Measurements from ENCODE around the gene TGFBR1. TPM values are rescaled to one million over a fixed set of nuclear protein-coding genes. Genes with fewer than 3 reads are reported as not detected.

The TGFBR1 gene
- polyA plus RNA-seq, 1 experiment, result 73.5 TPM

DNA sequence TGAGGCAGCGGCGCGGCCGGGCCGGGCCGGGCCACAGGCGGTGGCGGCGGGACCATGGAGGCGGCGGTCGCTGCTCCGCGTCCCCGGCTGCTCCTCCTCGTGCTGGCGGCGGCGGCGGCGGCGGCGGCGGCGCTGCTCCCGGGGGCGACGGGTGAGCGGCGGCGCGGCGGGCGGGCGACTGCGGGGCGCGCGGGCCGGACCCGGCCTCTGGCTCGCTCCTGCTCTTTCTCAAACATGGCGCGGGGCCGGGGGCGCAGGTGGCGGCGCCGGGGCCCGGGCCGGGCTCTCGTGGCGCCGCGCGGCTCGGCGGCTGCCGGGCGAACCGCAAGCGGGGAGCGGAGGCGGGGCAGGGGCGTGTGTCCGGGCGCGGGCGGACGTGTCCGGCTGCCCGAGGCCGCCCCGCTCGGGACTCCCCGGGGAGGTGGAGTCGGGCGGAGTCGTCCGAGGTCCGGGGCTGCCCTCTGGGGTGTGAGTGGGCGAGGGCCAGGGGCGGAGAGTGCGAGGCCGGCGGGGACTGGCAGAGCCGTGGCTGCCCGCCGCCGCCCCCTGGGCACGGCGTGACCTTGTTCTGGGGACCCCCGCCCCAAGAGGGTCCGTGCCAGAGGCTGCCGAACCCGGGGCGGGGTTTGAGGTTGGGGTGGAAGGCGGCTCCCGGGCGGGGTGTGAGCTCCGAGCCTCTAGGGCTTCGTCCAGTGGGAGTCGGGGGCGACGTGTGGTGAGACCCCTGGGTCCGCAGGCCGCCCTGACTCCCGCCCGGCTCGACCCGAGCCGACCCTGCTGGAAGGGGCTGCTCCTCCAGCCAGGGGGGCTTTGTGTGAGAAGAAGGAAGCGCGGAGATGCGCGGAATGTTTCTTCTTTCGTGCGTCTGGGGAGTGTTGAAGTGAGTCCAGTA lies 485 bp downstream of the TGFBR1 start:
- peak overlapping the region; percentile 90 for H3K4me3 ChIP-seq (ENCODE audit: low read depth, low read length)
- POLR2A ChIA-PET, result no interaction called here
- no peaks in the 10 kb centered on the region for H3K36me3 ChIP-seq (ENCODE audit: control insufficient read depth, insufficient read depth, low read length)
- TF ChIP-seq, protein P1, sequence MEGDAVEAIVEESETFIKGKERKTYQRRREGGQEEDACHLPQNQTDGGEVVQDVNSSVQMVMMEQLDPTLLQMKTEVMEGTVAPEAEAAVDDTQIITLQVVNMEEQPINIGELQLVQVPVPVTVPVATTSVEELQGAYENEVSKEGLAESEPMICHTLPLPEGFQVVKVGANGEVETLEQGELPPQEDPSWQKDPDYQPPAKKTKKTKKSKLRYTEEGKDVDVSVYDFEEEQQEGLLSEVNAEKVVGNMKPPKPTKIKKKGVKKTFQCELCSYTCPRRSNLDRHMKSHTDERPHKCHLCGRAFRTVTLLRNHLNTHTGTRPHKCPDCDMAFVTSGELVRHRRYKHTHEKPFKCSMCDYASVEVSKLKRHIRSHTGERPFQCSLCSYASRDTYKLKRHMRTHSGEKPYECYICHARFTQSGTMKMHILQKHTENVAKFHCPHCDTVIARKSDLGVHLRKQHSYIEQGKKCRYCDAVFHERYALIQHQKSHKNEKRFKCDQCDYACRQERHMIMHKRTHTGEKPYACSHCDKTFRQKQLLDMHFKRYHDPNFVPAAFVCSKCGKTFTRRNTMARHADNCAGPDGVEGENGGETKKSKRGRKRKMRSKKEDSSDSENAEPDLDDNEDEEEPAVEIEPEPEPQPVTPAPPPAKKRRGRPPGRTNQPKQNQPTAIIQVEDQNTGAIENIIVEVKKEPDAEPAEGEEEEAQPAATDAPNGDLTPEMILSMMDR (IDR thresholded peaks at IDR 0.05; ENCODE audit: insufficient read depth, low read depth, low read length), result no peak
- no peaks in the 10 kb centered on the region for H3K27me3 ChIP-seq (ENCODE audit: control insufficient read depth, insufficient read depth, low read length)
- CTCF ChIA-PET, result interaction anchor here (0.6 to 2.2 kb wide), 8 partner anchors 15 to 260 kb away, joined by 3 to 9 read pairs (median 4); no protein-coding TSS in a partner anchor
- DNase-seq (ENCODE audit: low read depth), result no peak

DNA sequence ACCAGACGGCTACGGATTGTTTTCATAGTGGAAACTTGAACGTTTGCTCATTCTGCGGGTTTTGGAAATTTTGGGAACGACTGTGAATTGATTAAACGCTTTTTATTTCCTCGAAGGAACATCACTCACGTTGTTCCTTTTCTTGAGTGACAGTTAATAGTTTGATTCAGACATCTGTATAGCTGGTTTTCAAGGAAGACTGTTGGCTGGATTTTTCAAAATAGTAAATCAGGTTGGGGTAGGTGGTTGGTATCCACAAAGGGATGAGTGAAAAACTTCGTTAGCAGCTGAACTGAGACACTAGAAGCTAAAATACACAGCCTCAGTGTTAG lies 1.1 kb downstream of the TGFBR1 start:
- no peak for DNase-seq (ENCODE audit: low read depth)
- ChIA-PET CTCF (interaction anchor here (0.6 to 1.6 kb wide), 3 partner anchors 21 to 260 kb away, joined by 3 read pairs; no protein-coding TSS in a partner anchor), POLR2A (no interaction called here)
- Histone ChIP-seq H3K27me3 (ENCODE audit: control insufficient read depth, insufficient read depth, low read length) (no peaks in the 10 kb centered on the region), H3K4me3 (ENCODE audit: low read depth, low read length) (peak overlapping the region; percentile 90), H3K36me3 (ENCODE audit: control insufficient read depth, insufficient read depth, low read length) (no peaks in the 10 kb centered on the region)
- TF ChIP-seq, protein P1 (IDR thresholded peaks at IDR 0.05; ENCODE audit: insufficient read depth, low read depth, low read length), result no peak

DNA sequence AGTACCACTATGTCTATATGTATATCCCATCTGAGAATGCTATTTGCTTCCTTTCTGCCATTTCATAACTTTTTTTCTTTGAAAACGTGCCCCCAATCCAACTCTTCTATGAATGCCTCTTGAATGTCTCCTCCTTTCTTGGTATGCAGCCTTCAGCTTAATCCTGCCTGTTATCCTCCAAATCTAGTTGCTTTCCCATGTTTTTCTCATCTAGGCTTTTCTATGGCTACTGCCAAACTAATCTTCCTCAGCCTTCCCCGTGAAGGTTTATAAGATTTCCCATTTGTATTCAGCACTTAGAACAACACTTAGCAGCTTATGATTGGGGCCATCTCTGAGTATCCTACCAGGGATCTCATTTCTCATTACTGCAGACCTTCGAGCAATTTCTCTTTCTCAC lies 2.5 kb downstream of the TGFBR1 start:
- Histone ChIP-seq H3K4me3 (ENCODE audit: low read depth, low read length) (no peak overlapping the region), H3K36me3 (ENCODE audit: control insufficient read depth, insufficient read depth, low read length) (no peaks in the 10 kb centered on the region), H3K27me3 (ENCODE audit: control insufficient read depth, insufficient read depth, low read length) (no peaks in the 10 kb centered on the region)
- TF ChIP-seq, protein P1 (IDR thresholded peaks at IDR 0.05; ENCODE audit: insufficient read depth, low read depth, low read length), result no peak
- ChIA-PET POLR2A (no interaction called here), CTCF (interaction anchor here (1.6 kb wide), 1 partner anchor 20 kb away, joined by 3 read pairs; no protein-coding TSS in a partner anchor)
- DNase-seq (ENCODE audit: low read depth), result no peak

DNA sequence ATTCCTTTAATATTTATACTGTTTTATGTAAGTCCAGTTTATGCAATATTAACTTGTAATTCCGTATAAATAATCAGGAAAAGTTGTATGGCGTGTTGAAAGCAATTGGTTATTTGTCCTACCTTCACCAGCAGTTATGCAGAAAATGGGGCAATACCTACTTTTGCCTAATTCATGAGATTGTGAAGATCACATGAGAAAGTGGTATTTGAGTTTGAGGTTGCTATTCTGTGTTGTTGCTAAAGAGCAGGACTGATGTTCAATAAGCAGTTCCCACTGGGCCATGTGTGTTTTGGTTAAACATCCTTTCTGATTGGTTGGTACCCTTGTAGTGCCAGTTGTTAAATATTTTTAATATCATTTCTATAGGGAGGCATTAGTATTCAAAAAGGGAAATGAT lies 3.2 kb downstream of the TGFBR1 start:
- CTCF ChIA-PET, result no interaction called here
- TF ChIP-seq, protein P1 (IDR thresholded peaks at IDR 0.05; ENCODE audit: insufficient read depth, low read depth, low read length), result no peak
- Histone ChIP-seq H3K36me3 (ENCODE audit: control insufficient read depth, insufficient read depth, low read length) (no peaks in the 10 kb centered on the region), H3K4me3 (ENCODE audit: low read depth, low read length) (no peak overlapping the region), H3K27me3 (ENCODE audit: control insufficient read depth, insufficient read depth, low read length) (no peaks in the 10 kb centered on the region)
- DNase-seq (ENCODE audit: low read depth), result no peak
- POLR2A ChIA-PET, result no interaction called here

DNA sequence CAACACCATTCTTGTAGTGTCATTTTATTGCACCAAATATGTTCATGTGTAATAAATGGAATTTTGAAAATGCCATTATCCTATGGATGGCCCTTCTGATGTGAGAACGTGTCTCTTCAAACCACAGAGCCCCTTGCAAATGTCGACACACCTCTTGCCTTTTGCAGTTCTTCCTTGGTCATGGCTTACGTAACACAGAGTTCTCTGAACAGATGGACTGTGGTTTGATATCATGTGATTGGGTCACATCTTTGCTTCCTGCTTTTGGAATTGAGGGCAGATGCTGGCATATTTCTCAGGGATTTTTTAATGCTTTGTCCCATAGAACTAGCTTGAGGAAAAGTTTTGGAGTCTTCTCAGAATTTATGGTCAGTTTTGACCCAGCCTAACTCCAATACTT lies 4.6 kb downstream of the TGFBR1 start:
- CTCF ChIA-PET, result no interaction called here
- DNase-seq (ENCODE audit: low read depth), result peak; percentile 67
- Histone ChIP-seq H3K27me3 (ENCODE audit: control insufficient read depth, insufficient read depth, low read length) (no peaks in the 10 kb centered on the region), H3K4me3 (ENCODE audit: low read depth, low read length) (no peak overlapping the region), H3K36me3 (ENCODE audit: control insufficient read depth, insufficient read depth, low read length) (no peaks in the 10 kb centered on the region)
- TF ChIP-seq, protein P1 (IDR thresholded peaks at IDR 0.05; ENCODE audit: insufficient read depth, low read depth, low read length), result no peak
- POLR2A ChIA-PET, result no interaction called here

Data from BJ (cell line).